ENCODE results near the gene THAP11.

Gene THAP11

DNA sequence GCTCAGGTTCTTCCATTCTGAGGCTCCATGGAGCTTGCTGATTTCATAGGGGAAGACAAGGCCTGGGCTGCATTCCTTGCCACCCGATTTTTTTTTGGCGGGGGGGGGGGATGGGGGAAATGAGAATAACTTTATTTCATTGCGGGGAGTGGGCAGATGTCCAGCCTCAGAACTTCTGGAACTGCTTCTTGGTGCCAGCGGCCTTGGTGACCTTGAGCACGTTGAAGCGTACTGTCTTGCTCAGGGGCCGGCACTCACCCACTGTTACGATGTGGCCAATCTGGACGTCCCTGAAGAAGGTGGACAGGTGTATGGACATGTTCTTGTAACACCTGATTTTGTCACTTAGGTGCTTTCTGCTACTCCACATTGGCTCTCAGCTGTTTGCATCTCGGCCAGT lies 13.7 kb downstream of the THAP11 start:
- TF ChIP-seq, protein P1, sequence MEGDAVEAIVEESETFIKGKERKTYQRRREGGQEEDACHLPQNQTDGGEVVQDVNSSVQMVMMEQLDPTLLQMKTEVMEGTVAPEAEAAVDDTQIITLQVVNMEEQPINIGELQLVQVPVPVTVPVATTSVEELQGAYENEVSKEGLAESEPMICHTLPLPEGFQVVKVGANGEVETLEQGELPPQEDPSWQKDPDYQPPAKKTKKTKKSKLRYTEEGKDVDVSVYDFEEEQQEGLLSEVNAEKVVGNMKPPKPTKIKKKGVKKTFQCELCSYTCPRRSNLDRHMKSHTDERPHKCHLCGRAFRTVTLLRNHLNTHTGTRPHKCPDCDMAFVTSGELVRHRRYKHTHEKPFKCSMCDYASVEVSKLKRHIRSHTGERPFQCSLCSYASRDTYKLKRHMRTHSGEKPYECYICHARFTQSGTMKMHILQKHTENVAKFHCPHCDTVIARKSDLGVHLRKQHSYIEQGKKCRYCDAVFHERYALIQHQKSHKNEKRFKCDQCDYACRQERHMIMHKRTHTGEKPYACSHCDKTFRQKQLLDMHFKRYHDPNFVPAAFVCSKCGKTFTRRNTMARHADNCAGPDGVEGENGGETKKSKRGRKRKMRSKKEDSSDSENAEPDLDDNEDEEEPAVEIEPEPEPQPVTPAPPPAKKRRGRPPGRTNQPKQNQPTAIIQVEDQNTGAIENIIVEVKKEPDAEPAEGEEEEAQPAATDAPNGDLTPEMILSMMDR (IDR thresholded peaks at IDR 0.05; ENCODE audit: extremely low read depth, missing control alignments), result no peak
- DNase-seq (ENCODE audit: low spot score), result no peak

DNA sequence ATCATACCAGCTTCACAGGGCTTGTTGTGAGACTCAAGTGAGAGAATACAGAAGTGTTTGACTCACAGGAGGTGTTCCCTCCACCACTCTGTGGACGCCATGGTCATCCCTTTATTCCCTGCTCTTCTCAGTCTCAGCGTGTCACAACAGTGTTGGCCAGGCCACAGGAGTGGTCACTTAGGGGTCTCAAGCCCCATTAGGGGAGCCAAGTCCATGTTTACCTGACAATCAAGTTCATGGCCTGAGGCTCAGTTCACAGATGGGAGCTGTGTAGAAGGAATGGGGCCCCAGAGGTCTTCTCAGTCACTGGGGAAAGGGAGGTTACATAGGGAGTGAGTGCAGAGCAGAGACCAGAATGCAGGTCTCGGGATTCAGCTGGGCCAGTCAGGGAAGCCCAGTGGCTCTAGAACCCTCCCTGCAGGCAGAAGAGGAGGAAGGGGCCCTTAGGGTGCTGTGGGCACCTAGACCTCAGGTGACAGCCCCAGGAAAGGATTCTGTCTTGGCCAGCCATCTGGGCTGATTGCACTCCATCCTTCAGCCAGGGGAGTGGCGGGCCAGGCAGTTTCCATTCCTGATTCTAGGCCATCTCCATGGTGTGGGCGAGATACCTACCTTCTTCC lies 14.9 kb downstream of the THAP11 start:
- TF ChIP-seq, protein P1 (IDR thresholded peaks at IDR 0.05; ENCODE audit: extremely low read depth, missing control alignments), result no peak
- no peak for DNase-seq (ENCODE audit: low spot score)

DNA sequence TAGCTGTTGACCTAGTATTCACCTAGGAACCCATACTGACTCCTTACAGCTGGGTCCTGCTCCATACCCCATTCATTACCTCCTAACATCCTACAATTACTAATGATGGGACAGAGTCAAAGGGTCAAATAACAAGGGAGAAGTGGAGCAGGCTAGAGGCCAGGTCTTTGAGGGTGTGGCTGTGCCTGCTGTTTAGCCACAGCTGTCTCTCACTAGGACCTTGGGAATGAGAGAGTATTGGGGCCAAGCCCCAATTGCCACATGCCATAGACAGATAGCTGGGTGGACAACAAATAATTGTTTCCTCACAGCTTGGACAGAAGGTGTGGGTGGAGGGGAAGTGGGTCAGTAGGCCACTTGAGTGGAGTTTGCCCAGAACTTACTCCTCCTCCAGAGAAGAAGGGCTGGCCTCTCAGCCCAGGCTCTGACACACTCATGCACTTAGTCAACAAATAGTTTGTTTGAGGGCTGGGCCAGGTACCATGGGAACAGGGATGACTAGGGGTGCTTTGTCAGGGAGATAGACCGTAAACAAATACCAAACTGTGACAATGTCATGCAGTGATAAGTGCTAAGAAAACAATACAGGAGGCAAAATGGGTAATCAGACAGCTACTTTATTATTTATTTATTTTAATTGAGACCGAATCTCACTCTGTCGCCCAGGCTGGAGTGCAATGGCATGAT lies 15.6 kb downstream of the THAP11 start:
- TF ChIP-seq, protein P1 (IDR thresholded peaks at IDR 0.05; ENCODE audit: extremely low read depth, missing control alignments), result no peak
- DNase-seq (ENCODE audit: low spot score), result no peak

DNA sequence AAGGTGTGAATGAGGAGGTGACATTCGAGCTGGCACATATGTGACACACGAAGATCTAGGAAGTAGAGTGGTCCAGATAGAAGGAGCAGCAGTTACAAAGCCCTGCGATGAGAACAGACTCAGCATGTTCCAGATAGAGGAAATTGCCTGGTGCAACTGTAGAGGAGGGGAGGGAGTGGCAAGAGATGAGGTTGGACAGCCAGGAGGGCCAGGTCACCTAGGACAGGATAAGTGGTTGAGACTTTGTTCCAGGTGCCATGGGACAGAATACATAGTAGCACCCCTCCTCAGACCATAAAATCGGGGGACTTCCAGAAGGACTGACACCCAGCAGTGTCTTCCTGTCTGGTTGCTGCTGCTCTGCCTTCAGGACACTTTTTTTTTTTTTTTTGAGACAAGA lies 16.4 kb downstream of the THAP11 start:
- TF ChIP-seq, protein P1 (IDR thresholded peaks at IDR 0.05; ENCODE audit: extremely low read depth, missing control alignments), result no peak
- no peak for DNase-seq (ENCODE audit: low spot score)

DNA sequence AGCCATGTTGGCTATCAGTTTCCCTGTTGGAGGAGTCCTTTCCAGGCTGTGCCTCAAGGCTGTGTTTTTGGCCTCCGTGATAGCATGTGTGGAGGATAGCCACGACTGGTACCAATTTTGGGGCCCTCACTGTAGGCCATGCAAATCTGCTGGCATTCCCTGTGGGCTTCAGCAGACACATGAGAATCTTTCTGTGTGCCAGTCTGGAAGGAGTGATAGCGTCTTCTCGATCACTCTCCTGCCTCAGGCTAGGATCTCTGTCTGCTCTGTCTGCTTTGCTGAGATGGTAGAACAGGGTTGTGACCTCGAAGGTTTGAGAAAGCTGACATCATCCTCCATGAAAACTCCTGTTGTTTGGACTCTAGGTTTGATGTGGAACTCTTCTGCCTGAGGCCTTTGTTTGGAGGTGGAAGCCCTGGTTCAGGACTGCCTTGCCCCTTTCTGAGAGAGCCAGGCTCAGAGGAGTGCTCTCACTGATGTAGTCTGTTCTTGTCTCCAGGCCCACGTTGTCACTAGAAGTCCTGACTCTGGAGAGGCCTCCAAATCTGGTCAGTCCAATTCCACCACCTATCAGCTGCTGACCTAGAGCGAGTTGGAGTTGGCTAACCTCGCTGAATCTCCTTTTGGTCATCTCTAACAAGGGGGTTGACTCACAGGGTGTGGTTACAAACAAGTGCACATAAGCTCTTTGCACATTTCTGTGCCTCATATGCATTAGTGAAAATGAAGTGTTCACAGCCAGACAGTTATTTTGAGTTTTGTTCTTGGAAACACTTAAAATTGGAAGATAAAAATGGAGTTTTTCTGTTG lies 18.7 kb downstream of the THAP11 start:
- TF ChIP-seq, protein P1 (IDR thresholded peaks at IDR 0.05; ENCODE audit: extremely low read depth, missing control alignments), result no peak
- no peak for DNase-seq (ENCODE audit: low spot score)

DNA sequence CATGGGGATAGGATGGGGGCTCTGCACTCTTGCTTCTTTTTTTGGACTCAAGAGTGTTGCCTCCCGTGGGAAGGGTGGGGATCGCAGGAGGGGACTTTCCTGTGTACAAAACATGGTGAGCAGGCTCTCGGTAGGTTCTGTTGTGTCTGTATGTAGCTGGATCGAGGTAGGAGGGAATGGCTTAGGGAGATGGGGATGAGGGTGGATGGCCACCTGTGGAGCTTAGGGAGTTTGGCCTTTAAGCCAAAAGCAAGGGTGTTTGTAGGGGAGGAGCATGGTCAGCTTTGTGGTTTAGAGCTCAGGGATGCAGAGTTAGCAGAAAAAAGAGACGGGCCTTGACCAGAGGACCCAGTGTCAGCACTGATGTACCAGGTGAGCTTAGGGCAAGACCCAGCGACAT lies 19.8 kb downstream of the THAP11 start:
- TF ChIP-seq, protein P1 (IDR thresholded peaks at IDR 0.05; ENCODE audit: extremely low read depth, missing control alignments), result no peak
- DNase-seq (ENCODE audit: low spot score), result no peak
